Cardiac septum (tissue), 1 donor: ENCODE results near the gene RPL35. TPM values are rescaled to one million over a fixed set of nuclear protein-coding genes. Genes with fewer than 3 reads are reported as not detected.
"Not testable (repeated sequence)": the region's sequence is repeated elsewhere in the genome, so short reads cannot be mapped to it uniquely, and the experiment has no call there.

Experiments
- DNase-seq: peaks from one replicate; pipeline ENCODE4 v3.0.0-alpha.2; 2020; ENCODE audit warnings: low spot score
- intact Hi-C: fragments of 100-400 bp; cut with DNase I; formaldehyde crosslinking; loops from one replicate; pipeline ENCODE4 v1.14.0; 2022
- total RNA-seq: library from RNA; stranded (reverse); fragmentation: NEBNext Ultra II Directional; extraction: Animal tissue kit (Norgen Biotek cat#: 25700); gene quantifications from one replicate; pipeline ENCODE4 v1.2.1, GENCODE V29; 2021
- donor health status: DM: no; HTN: no; CAD: no.

Gene RPL35
- total RNA-seq, 1 donor from 2014 or later, result 610 TPM

DNA sequence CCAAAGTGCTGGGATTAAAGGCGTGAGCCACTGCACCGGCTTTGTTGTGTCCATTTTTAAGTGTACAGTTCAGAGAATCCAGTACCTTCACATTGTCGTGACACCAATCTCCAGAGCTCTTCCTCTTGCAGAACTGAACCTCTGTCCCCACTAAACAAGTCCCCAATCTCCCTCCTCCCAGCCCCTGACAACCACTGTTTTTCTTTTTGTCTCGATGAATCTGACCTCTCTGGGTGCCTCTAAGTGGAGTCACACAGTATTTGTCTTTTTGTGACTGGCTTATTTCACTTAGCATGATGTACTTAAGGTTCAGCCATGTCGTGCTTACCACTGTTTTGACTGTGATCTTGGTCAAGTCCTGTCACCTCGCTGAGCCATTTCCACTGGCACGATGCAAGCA is 6.9 kb downstream of the RPL35 start:
- intact Hi-C loops, result no loop called here
- DNase-seq, result no peak

- DNase-seq, result no peak
- intact Hi-C loops, result no loop called here
Measured at GRCh38 chr9:124854161-124854560, 7.6 kb downstream of the RPL35 start.

DNA sequence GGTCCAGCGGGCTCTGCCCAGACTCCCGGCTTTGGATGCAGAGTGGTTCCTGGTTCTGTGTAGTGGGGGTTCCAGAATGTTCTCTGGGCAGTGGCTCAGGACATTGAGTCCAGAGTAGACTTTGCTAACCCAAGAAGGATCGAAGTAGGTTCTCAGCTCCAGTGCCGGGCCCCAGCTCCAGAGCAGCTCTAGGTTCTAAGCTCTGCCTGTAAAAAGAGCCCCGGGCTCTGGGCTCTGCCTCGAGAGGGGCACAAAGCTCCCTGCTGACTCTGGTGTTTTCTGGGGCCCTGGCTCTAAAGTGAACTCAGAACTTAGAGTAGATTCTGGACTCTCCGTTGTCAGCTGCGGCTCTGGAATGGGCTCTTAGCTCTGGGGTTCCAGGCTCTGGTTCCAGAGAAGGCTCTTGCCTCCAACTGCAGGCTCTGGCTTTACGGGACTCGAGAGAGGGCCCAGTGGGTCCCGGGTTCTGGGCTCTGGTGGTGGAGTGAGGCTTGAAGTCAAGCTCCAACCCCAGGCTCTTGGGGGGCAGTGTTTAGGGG is 8.1 kb downstream of the RPL35 start:
- DNase-seq, result no peak
- intact Hi-C loops, result loop anchor here (1.0 kb wide), 1 partner anchor 79 kb away; no protein-coding TSS in a partner anchor

GRCh38 chr9:124852829-124853531 is 8.8 kb downstream of the RPL35 start, which contains the start of gene WDR38:
Gene WDR38, plus strand, starts transcription at chr9:124853460. Its CDS starts 72 bp downstream, at chr9:124853532.
- intact Hi-C loops, result loop anchor here (1.0 kb wide), 1 partner anchor 79 kb away; no protein-coding TSS in a partner anchor
- DNase-seq, result peak; percentile 91

DNA sequence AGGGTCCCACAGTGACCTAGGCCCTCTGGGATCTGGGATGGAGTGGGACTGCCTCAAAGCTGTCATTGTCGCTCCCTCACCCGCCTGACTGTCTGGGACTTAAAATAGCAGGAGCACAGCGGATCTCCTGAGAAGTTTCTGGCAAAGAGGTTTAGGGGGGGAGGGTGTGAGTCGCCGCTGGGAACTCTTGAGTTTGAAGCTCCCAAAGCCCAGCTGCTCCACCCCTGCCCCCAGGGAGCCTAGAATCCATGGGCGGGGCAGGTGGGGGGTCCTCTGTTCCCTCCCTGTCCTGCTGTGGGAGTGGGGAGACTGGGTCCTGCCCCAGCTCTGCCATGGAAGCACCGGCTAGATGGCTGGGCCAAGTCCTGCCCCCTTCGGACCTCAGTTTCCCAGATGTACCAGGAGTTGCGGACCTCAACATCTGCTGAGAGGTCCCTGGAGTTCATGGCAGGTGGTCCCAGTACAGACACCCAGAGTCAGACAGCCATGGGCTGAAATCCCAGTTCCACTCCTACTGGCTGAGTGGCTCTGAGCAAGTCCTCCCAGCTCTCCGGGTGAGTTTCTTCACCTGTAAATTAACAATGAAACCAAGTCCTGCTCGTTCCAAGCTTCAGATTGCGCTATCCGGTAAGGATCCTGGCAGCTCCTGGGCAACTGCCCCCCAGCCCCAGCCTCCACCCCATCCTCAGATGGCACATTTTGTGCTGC is 9.5 kb downstream of the RPL35 start:
- DNase-seq, result no peak
- intact Hi-C loops, result no loop called here

- intact Hi-C loops, result no loop called here
- DNase-seq, result no peak
Measured at GRCh38 chr9:124849801-124850200, 12.0 kb downstream of the RPL35 start.

DNA sequence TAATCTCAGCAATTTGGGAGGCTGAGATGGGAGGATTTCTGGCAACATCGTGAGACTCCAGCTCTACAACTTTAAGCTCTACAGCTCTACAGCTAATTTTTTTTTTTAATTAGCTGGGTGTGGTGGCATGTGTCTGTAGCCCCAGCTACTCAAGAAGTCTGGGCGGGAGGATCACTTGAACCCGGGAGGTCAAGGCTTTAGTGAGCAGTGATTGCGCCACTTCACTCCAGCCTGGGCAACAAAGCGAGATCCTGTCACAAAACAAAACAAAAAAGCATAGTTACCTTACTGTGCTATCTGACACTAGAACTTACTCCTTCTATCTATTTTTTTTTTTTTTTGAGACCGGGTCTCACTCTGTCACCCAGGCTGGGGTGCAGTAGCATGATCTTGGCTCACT is 14.8 kb downstream of the RPL35 start:
- intact Hi-C loops, result no loop called here
- no peak for DNase-seq

DNA sequence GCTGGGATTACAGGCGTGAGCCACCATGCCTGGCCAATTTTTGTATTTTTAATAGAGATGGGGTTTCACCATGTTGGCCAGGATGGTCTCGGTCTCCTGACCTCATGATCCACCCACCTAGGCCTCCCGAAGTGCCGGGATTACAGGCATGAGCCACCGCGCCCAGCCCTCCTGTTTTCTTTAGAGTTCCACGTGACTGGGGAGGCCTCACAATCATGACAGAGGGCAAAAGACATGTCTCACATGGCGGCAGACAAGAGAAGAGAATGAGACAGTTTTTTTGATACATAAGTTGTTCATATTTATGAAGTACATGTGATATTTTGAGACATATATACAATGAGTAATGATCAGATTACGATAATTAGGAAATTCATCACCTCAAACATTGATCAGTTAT is 15.3 kb downstream of the RPL35 start:
- DNase-seq, intact Hi-C loops: not testable (repeated sequence)

- DNase-seq, result no peak
- intact Hi-C loops, result no loop called here
Measured at GRCh38 chr9:124844291-124844690, 17.5 kb downstream of the RPL35 start.

DNA sequence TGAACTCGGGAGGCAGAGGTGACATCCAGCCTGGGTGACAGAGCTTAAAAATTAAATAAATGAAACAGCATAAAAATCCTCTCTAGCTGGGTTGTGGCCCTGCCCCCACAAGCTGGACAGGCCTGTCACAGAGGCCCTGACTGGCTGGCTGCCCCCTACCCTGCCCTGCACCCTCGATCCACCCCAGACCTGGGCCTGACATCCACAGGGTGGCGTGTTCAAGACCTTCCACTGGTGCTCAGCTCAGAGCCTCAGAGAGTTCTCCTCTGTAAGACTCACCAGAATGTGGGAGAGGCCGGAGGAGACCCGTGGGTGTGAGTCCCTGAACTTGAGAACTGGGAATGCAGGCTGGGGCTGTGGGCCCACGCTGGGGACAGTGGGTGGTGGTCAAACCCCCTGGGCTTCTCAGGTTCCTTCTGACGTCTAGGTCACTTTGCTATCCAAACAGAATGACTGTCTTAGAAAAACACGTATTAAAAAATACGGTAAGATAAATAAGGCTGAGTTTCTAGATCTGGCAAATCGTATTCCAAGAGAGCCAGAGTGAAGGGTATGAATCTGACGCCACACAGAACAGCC is 18.2 kb downstream of the RPL35 start:
- intact Hi-C loops, result no loop called here
- no peak for DNase-seq

GRCh38 chr9:124841075-124841821 is 20.5 kb downstream of the RPL35 start:
- intact Hi-C loops, result no loop called here
- DNase-seq, result no peak

- DNase-seq, result no peak
Measured at GRCh38 chr9:124840300-124840833, 21.4 kb downstream of the RPL35 start.

GRCh38 chr9:124839612-124840299 is 22.0 kb downstream of the RPL35 start:
- no peak for DNase-seq
- intact Hi-C loops, result no loop called here

More at GRCh38 chr9:124840300-124840833, 21.4 kb downstream of the RPL35 start:
- intact Hi-C loops, result no loop called here

- DNase-seq, intact Hi-C loops: not testable (repeated sequence)
Measured at GRCh38 chr9:124838567-124839275, 23.0 kb downstream of the RPL35 start.

GRCh38 chr9:124838132-124838531 is 23.6 kb downstream of the RPL35 start:
- intact Hi-C loops, DNase-seq: not testable (repeated sequence)

DNA sequence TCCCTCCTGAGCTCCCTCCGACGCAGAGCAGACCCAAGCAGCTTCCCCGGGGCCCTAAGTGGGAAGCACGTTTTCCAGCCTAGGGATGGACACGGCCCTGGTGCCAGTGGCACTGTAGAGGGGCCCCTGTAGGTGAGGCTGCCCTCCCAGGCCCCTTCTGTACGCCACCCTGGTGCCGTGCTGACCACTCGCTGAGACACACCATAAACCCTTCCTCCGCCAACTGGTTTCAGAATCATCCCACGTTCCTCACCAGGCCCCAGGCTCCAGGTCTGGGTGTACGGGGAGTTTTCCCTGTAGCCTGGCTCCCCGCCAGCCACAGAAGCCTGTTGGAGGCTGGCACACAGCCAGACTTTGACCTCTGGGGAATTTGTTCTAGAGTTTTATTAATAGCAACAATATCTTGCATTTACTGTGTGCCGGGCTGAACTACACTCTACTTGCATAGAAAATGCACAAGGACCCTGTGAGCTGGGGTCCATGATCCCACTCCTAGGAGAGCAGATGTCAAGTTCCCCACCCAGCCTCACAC is 26.7 kb downstream of the RPL35 start:
- intact Hi-C loops, result no loop called here
- DNase-seq, result peak; percentile 88

- DNase-seq, result no peak
- intact Hi-C loops, result loop anchor here (5.0 kb wide), 1 partner anchor 57 kb away; the partner anchor contains the start of gene OLFML2A
Measured at GRCh38 chr9:124834591-124834990, 27.2 kb downstream of the RPL35 start.
